AG04450 (cell line): Measurements from ENCODE around the gene MARCHF2. TPM values are rescaled to one million over a fixed set of nuclear protein-coding genes. Genes with fewer than 3 reads are reported as not detected.
A peak's percentile ranks its signal among the peaks of the same experiment; 100 is the strongest.

ENCODE experiments used
- CTCF ChIA-PET: fragments of 300-600, 350-600 bp; formaldehyde crosslinking; extraction: SDS; loops from one replicate; lab custom pipeline; 2022; ENCODE audit warnings: antibody characterized with exemption, inconsistent platforms; lab: Charles Lee
- POLR2A ChIA-PET: fragments of 350-600 bp; formaldehyde crosslinking; extraction: SDS; loops from one replicate; lab custom pipeline; 2021; ENCODE audit warnings: antibody characterized with exemption, inconsistent platforms; lab: Yijun Ruan, JAX
- DNase-seq: peaks from one replicate; pipeline ENCODE4 v3.0.0-alpha.2; 2011; ENCODE audit warnings: low read depth, low spot score
- H3K27ac ChIP-seq: one replicate; pipeline ENCODE4 v1.5.1; 2012; ENCODE audit warnings: low read depth, low read length, control low read depth
- H3K27me3 ChIP-seq: one replicate; pipeline ENCODE4 v1.6.0; 2012; ENCODE audit warnings: low read length; ENCODE audit not compliant: control insufficient read depth, insufficient read depth
- H3K4me3 ChIP-seq: 2 replicates; pipeline ENCODE4 v1.5.1; 2011; ENCODE audit warnings: mild to moderate bottlenecking, low read depth, low read length, control low read depth
- H3K9me3 ChIP-seq: 2 replicates; pipeline ENCODE4 v1.5.1; 2012; ENCODE audit warnings: low read length; ENCODE audit not compliant: control insufficient read depth, insufficient read depth
- polyA plus RNA-seq: library from polyadenylated mRNA; depleted of rRNA; stranded (reverse); fragments of >200 nt; gene quantifications from 2 replicates; pipeline ENCODE4 v1.2.3, GENCODE V29; 2011
- TF ChIP-seq, protein P1 (sequence below): IDR thresholded peaks from 2 replicates; pipeline ENCODE4 v1.5.1; 2011; ENCODE audit warnings: low read depth, low read length, control low read depth, inconsistent platforms

The MARCHF2 gene
- polyA plus RNA-seq, 1 experiment, result 14.7 TPM

- TF ChIP-seq, protein P1, sequence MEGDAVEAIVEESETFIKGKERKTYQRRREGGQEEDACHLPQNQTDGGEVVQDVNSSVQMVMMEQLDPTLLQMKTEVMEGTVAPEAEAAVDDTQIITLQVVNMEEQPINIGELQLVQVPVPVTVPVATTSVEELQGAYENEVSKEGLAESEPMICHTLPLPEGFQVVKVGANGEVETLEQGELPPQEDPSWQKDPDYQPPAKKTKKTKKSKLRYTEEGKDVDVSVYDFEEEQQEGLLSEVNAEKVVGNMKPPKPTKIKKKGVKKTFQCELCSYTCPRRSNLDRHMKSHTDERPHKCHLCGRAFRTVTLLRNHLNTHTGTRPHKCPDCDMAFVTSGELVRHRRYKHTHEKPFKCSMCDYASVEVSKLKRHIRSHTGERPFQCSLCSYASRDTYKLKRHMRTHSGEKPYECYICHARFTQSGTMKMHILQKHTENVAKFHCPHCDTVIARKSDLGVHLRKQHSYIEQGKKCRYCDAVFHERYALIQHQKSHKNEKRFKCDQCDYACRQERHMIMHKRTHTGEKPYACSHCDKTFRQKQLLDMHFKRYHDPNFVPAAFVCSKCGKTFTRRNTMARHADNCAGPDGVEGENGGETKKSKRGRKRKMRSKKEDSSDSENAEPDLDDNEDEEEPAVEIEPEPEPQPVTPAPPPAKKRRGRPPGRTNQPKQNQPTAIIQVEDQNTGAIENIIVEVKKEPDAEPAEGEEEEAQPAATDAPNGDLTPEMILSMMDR, result no peak
- no peak overlapping the region for H3K27ac ChIP-seq
- DNase-seq, result no peak
- CTCF ChIA-PET, result no interaction called here
- POLR2A ChIA-PET, result interaction anchor here (1.1 to 1.9 kb wide), 3 partner anchors 10 to 36 kb away, joined by 5 to 9 read pairs (median 7); partner anchors contain the start of gene HNRNPM
- no peaks in the 10 kb centered on the region for H3K9me3 ChIP-seq
- no peak overlapping the region for H3K4me3 ChIP-seq
- no peaks in the 10 kb centered on the region for H3K27me3 ChIP-seq
Measured at GRCh38 chr19:8459095-8459494, 46.0 kb downstream of the MARCHF2 start.

GRCh38 chr19:8459520-8460270, 46.6 kb downstream of the MARCHF2 start:
- TF ChIP-seq, protein P1, result no peak
- peak overlapping the region; percentile 31 for H3K4me3 ChIP-seq
- POLR2A ChIA-PET, result interaction anchor here (0.6 to 1.9 kb wide), 5 partner anchors 10 to 116 kb away, joined by 3 to 9 read pairs (median 5); partner anchors contain the start of gene HNRNPM

GRCh38 chr19:8460516-8461298, 47.6 kb downstream of the MARCHF2 start:
- Histone ChIP-seq H3K27ac (no peak overlapping the region), H3K27me3 (no peaks in the 10 kb centered on the region), H3K4me3 (no peak overlapping the region), H3K9me3 (no peaks in the 10 kb centered on the region)
- DNase-seq, result no peak
- TF ChIP-seq, protein P1, result no peak
- ChIA-PET CTCF (interaction anchor here (0.9 to 1.0 kb wide), 2 partner anchors 47 to 120 kb away, joined by 3 to 5 read pairs; partner anchors contain the start of gene MARCHF2), POLR2A (interaction anchor here (1.9 kb wide), 1 partner anchor 37 kb away, joined by 7 read pairs; no protein-coding TSS in a partner anchor)

More at GRCh38 chr19:8459520-8460270, 46.6 kb downstream of the MARCHF2 start:
- DNase-seq, result peak; percentile 53
- H3K27me3 ChIP-seq, result no peaks in the 10 kb centered on the region
- no peaks in the 10 kb centered on the region for H3K9me3 ChIP-seq
- CTCF ChIA-PET, result interaction anchor here (0.9 to 1.0 kb wide), 2 partner anchors 46 to 121 kb away, joined by 3 to 5 read pairs; partner anchors contain the start of gene MARCHF2
- peak overlapping the region; percentile 73 for H3K27ac ChIP-seq

GRCh38 chr19:8461376-8461775, 48.3 kb downstream of the MARCHF2 start:
- Histone ChIP-seq H3K27ac (no peak overlapping the region), H3K9me3 (no peaks in the 10 kb centered on the region), H3K27me3 (no peaks in the 10 kb centered on the region), H3K4me3 (no peak overlapping the region)
- TF ChIP-seq, protein P1, result no peak
- ChIA-PET POLR2A (no interaction called here), CTCF (interaction anchor here (1.2 kb wide), 1 partner anchor 119 kb away, joined by 9 read pairs; no protein-coding TSS in a partner anchor)
- DNase-seq, result no peak
